ENCODE results near the gene SEC11A.

The SEC11A gene

GRCh38 chr15:84668221-84668982, 47.5 kb downstream of the SEC11A start:
- DNase-seq (ENCODE audit: low spot score) = no peak
- TF ChIP-seq, protein P1, sequence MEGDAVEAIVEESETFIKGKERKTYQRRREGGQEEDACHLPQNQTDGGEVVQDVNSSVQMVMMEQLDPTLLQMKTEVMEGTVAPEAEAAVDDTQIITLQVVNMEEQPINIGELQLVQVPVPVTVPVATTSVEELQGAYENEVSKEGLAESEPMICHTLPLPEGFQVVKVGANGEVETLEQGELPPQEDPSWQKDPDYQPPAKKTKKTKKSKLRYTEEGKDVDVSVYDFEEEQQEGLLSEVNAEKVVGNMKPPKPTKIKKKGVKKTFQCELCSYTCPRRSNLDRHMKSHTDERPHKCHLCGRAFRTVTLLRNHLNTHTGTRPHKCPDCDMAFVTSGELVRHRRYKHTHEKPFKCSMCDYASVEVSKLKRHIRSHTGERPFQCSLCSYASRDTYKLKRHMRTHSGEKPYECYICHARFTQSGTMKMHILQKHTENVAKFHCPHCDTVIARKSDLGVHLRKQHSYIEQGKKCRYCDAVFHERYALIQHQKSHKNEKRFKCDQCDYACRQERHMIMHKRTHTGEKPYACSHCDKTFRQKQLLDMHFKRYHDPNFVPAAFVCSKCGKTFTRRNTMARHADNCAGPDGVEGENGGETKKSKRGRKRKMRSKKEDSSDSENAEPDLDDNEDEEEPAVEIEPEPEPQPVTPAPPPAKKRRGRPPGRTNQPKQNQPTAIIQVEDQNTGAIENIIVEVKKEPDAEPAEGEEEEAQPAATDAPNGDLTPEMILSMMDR (IDR thresholded peaks at IDR 0.05; ENCODE audit: extremely low read depth, missing control alignments) = no peak

- DNase-seq (ENCODE audit: low spot score) = no peak
- TF ChIP-seq, protein P1 (IDR thresholded peaks at IDR 0.05; ENCODE audit: extremely low read depth, missing control alignments) = no peak
These were observed 49.6 kb downstream of the SEC11A start for GRCh38 chr15:84666373-84666772.

DNA sequence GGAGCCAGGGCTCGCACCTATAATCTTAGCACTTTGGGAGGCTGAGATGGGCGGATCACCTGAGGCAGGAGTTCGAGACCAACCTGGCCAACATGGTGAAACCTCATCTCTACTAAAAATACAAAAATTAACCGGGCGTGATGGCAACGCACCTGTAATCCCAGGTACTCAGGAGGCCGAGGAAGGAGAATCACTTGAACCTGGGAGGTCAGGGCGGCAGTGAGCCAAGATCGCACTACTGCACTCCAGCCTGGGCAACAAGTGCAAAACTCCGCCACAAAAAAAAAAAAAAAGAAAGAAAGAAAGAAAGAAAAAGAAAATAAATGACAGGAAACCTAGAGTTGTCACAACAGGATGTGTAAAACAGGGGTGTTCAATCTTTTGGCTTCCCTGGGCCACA, 54.9 kb downstream of the SEC11A start:
- TF ChIP-seq, protein P1 (IDR thresholded peaks at IDR 0.05; ENCODE audit: extremely low read depth, missing control alignments) = no peak
- no peak for DNase-seq (ENCODE audit: low spot score)

- DNase-seq (ENCODE audit: low spot score) = no peak
- TF ChIP-seq, protein P1 (IDR thresholded peaks at IDR 0.05; ENCODE audit: extremely low read depth, missing control alignments) = no peak
These were observed 55.8 kb downstream of the SEC11A start for GRCh38 chr15:84659904-84660781.

DNA sequence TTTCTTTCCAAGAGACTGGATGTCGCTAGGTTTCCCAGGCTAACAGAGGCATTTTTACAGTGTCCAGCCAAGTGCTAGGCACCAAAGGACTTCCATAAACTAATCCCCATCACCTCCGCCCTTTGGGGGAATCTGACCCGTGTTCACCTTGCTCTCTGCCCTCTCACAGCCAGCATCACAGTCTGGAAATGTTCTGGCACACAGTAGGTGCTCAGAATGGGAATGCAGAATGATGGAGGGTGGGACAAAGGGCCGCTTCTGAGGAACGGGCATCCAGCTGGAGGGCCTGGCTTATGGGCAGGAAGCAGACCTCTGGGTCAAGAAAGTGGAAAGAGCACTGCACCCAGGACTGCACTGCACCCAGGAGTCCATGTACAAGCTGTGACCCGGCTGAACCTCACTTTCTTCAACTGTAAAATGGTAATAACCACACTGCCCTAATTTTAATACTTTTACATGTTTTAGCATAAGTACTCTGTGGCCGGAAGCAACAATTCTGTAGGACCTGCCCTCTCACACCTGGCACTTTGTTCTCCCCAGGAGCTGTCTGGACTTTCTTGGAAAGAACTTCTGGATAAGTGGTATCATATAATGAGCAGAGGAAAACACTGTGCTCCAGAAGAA, 57.0 kb downstream of the SEC11A start:
- DNase-seq (ENCODE audit: low spot score) = peak; percentile 19
- TF ChIP-seq, protein P1 (IDR thresholded peaks at IDR 0.05; ENCODE audit: extremely low read depth, missing control alignments) = no peak

DNA sequence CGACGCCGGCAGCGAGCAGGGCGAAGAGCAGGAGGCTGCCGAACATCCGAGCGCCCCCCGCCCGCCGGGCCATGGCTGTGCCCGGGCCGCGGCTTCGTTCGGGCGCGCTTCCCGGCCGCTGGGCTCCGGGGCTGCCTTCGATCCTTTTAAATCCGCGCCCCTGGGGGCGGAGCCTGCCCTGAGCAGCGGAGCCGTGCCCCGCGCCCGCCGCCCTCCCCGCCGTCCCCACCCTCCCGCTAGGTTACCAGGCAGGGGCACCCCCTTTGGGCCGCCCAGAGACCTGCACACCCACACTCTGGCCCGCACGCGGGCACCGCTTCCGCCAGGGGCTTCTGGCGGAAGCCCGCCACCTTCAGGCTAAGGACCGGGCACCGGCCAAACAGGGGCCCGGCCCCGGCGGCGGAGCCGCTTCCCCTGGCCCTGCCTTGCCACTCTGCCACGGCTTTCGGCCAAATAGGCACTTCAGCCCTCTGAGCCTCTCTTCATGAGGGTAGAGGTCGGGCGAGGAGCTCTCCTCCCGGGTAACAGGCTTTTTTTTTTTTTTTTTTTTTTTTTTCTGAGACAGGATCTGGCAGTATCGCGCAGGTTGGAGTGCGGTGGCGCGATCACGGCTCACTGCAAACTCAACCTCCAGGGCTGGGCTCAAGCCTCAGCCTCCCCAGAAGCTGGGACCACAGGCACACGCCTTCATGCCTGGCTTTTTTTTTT, 57.7 kb downstream of the SEC11A start, which contains the start of gene NMB:
Gene NMB (minus strand): TSS at position 120 of the 708 bp plus-strand sequence. CDS start 47 bp downstream, at position 73.
- TF ChIP-seq, protein P1 (IDR thresholded peaks at IDR 0.05; ENCODE audit: extremely low read depth, missing control alignments) = peak; percentile 48
- DNase-seq (ENCODE audit: low spot score) = peak; percentile 89

Data from GM20000 (cell line).